ENCODE results near the gene ITFG2.

The ITFG2 gene

GRCh38 chr12:2795291-2796186 is 16.9 kb upstream of the ITFG2 start:
- Histone ChIP-seq H4K20me1 (ENCODE audit: insufficient read depth, low read length) (peaks cover 46% of the 10 kb centered on the region), H3K4me3 (ENCODE audit: low read depth in 1 of 2, low read length in 2 of 2) (peak overlapping the region; percentile 69 to 92), H3K36me3 (ENCODE audit: insufficient read depth, low read length) (peaks cover 47% of the 10 kb centered on the region), H3K4me1 (ENCODE audit: insufficient read depth, low read length) (peaks cover 28% of the 10 kb centered on the region), H3K9me3 (ENCODE audit: insufficient read depth, low read length, severe bottlenecking) (no peaks in the 10 kb centered on the region), H3K79me2 (ENCODE audit: insufficient read depth, low read length) (peaks cover 44% of the 10 kb centered on the region), H3K4me2 (ENCODE audit: insufficient read depth, low read length) (peak overlapping the region; percentile 98), H3K9ac (ENCODE audit: low read depth, low read length) (peak overlapping the region; percentile 77), H3K27me3 (ENCODE audit: insufficient read depth, low read length, poor library complexity) (no peaks in the 10 kb centered on the region), H3K27ac (ENCODE audit: low read length) (peak overlapping the region; percentile 64), H2AFZ (ENCODE audit: low read depth, low read length) (peak overlapping the region; percentile 76)
- TF ChIP-seq CTCF (IDR thresholded peaks at IDR 0.05; ENCODE audit: borderline replicate concordance, extremely low read depth, low read length, poor library complexity, severe bottlenecking) (no peak), EZH2 (IDR thresholded peaks at IDR 0.05; ENCODE audit: borderline replicate concordance, low read depth, low read length, severe bottlenecking) (no peak)
- ATAC-seq (ENCODE audit: insufficient read depth, low read depth): peak; percentile 84
- DNase-seq: peak; percentile 73

- H3K9ac ChIP-seq (ENCODE audit: low read depth, low read length): peak overlapping the region; percentile 77
- H3K4me2 ChIP-seq (ENCODE audit: insufficient read depth, low read length): peak overlapping the region; percentile 98
- ATAC-seq (ENCODE audit: insufficient read depth, low read depth): no peak
- H2AFZ ChIP-seq (ENCODE audit: low read depth, low read length): peak overlapping the region; percentile 64
- H3K36me3 ChIP-seq (ENCODE audit: insufficient read depth, low read length): peaks cover 54% of the 10 kb centered on the region
- no peak for DNase-seq
- peak; percentile 26 for TF ChIP-seq CTCF (IDR thresholded peaks at IDR 0.05; ENCODE audit: borderline replicate concordance, extremely low read depth, low read length, poor library complexity, severe bottlenecking)
- TF ChIP-seq EZH2 (IDR thresholded peaks at IDR 0.05; ENCODE audit: borderline replicate concordance, low read depth, low read length, severe bottlenecking): no peak
- peak overlapping the region; percentile 64 to 92 for H3K4me3 ChIP-seq (ENCODE audit: low read depth in 1 of 2, low read length in 2 of 2)
- H3K27ac ChIP-seq (ENCODE audit: low read length): peak overlapping the region; percentile 64
- H3K4me1 ChIP-seq (ENCODE audit: insufficient read depth, low read length): peaks cover 28% of the 10 kb centered on the region
- no peaks in the 10 kb centered on the region for H3K27me3 ChIP-seq (ENCODE audit: insufficient read depth, low read length, poor library complexity)
- no peaks in the 10 kb centered on the region for H3K9me3 ChIP-seq (ENCODE audit: insufficient read depth, low read length, severe bottlenecking)
- H3K79me2 ChIP-seq (ENCODE audit: insufficient read depth, low read length): peaks cover 44% of the 10 kb centered on the region
- peaks cover 47% of the 10 kb centered on the region for H4K20me1 ChIP-seq (ENCODE audit: insufficient read depth, low read length)
These were observed 16.2 kb upstream of the ITFG2 start for GRCh38 chr12:2796187-2796666.

GRCh38 chr12:2797721-2798418 is 14.6 kb upstream of the ITFG2 start:
- H3K27me3 ChIP-seq (ENCODE audit: insufficient read depth, low read length, poor library complexity): no peaks in the 10 kb centered on the region
- peaks cover 69% of the 10 kb centered on the region for H3K36me3 ChIP-seq (ENCODE audit: insufficient read depth, low read length)
- H3K4me2 ChIP-seq (ENCODE audit: insufficient read depth, low read length): peak overlapping the region; percentile 98; the same call in 1 of the 2 replicates
- H3K9ac ChIP-seq (ENCODE audit: low read depth, low read length): no peak overlapping the region
- H4K20me1 ChIP-seq (ENCODE audit: insufficient read depth, low read length): peaks cover 49% of the 10 kb centered on the region
- H3K4me1 ChIP-seq (ENCODE audit: insufficient read depth, low read length): peaks cover 28% of the 10 kb centered on the region
- H3K4me3 ChIP-seq (ENCODE audit: low read depth in 1 of 2, low read length in 2 of 2): no peak overlapping the region
- no peak for TF ChIP-seq CTCF (IDR thresholded peaks at IDR 0.05; ENCODE audit: borderline replicate concordance, extremely low read depth, low read length, poor library complexity, severe bottlenecking)
- no peak for TF ChIP-seq EZH2 (IDR thresholded peaks at IDR 0.05; ENCODE audit: borderline replicate concordance, low read depth, low read length, severe bottlenecking)
- DNase-seq: no peak
- H3K9me3 ChIP-seq (ENCODE audit: insufficient read depth, low read length, severe bottlenecking): no peaks in the 10 kb centered on the region
- no peak for ATAC-seq (ENCODE audit: insufficient read depth, low read depth)
- no peak overlapping the region for H3K27ac ChIP-seq (ENCODE audit: low read length)
- H3K79me2 ChIP-seq (ENCODE audit: insufficient read depth, low read length): peaks cover 44% of the 10 kb centered on the region
- H2AFZ ChIP-seq (ENCODE audit: low read depth, low read length): no peak overlapping the region

Measured in DND-41 (cell line).